ENCODE results near the gene MAMLD1. TPM values are rescaled to one million over a fixed set of nuclear protein-coding genes. Genes with fewer than 3 reads are reported as not detected.
A peak's percentile ranks its signal among the peaks of the same experiment; 100 is the strongest.

MAMLD1 gene
- total and polyA plus RNA-seq, 3 experiments from 2014 or later: 1.8 to 7.3 (median 6.2) TPM

- Histone ChIP-seq H3K27me3 (ENCODE audit: insufficient read depth, low read length, poor library complexity, severe bottlenecking) (no peaks in the 10 kb centered on the region), H3K4me3 (ENCODE audit: low read length) (no peak overlapping the region), H3K36me3 (ENCODE audit: insufficient read depth, low read length) (no peaks in the 10 kb centered on the region), H3K4me1 (ENCODE audit: insufficient read depth, low read length) (peaks cover 17% of the 10 kb centered on the region), H3K27ac (ENCODE audit: low read depth, low read length) (no peak overlapping the region), H3K9me3 (ENCODE audit: low read length) (no peaks in the 10 kb centered on the region)
- peak in 1 of 5 donors; percentile 46 for DNase-seq
- H3K36me3 Mint-ChIP-seq: no peaks in the 10 kb centered on the region
- H3K4me1 Mint-ChIP-seq: peaks cover 20 to 41% (median 33%) of the 10 kb centered on the region in 3 donors
- no peaks in the 10 kb centered on the region for H3K9me3 Mint-ChIP-seq
- ChIA-PET POLR2A (no interaction called here), CTCF (no interaction called here)
- peaks cover 0 to 2% of the 10 kb centered on the region in 2 donors for H3K27me3 Mint-ChIP-seq
- no peak overlapping the region for H3K27ac Mint-ChIP-seq
- no peak overlapping the region for H3K4me3 Mint-ChIP-seq
Observed at GRCh38 chrX:150482537-150483206, 119.6 kb downstream of the MAMLD1 start.

- Mint-ChIP-seq H3K4me1 (peaks cover 13 to 33% (median 25%) of the 10 kb centered on the region in 3 donors), H3K36me3 (no peaks in the 10 kb centered on the region), H3K27me3 (peaks cover 0 to 4% of the 10 kb centered on the region in 2 donors), H3K9me3 (no peaks in the 10 kb centered on the region), H3K4me3 (no peak overlapping the region), H3K27ac (peak overlapping the region in 1 of 8 donors; percentile 47)
- Histone ChIP-seq H3K4me1 (ENCODE audit: insufficient read depth, low read length) (peaks cover 9% of the 10 kb centered on the region), H3K9me3 (ENCODE audit: low read length) (no peaks in the 10 kb centered on the region), H3K36me3 (ENCODE audit: insufficient read depth, low read length) (no peaks in the 10 kb centered on the region), H3K4me3 (ENCODE audit: low read length) (no peak overlapping the region), H3K27ac (ENCODE audit: low read depth, low read length) (no peak overlapping the region), H3K27me3 (ENCODE audit: insufficient read depth, low read length, poor library complexity, severe bottlenecking) (no peaks in the 10 kb centered on the region)
- DNase-seq: no peak
- CTCF ChIA-PET: no interaction called here
- POLR2A ChIA-PET: no interaction called here
Observed at GRCh38 chrX:150483356-150483985, 120.4 kb downstream of the MAMLD1 start.

- Mint-ChIP-seq H3K4me3 (no peak overlapping the region), H3K27ac (no peak overlapping the region), H3K4me1 (peaks cover 0 to 13% (median 4%) of the 10 kb centered on the region in 3 donors), H3K27me3 (peaks cover 0 to 4% of the 10 kb centered on the region in 2 donors), H3K9me3 (no peaks in the 10 kb centered on the region), H3K36me3 (no peaks in the 10 kb centered on the region)
- H3K4me3 ChIP-seq (ENCODE audit: low read length): no peak overlapping the region
- DNase-seq: peak; percentile 2 to 59 (median 20)
- no peaks in the 10 kb centered on the region for H3K4me1 ChIP-seq (ENCODE audit: insufficient read depth, low read length)
- no peaks in the 10 kb centered on the region for H3K9me3 ChIP-seq (ENCODE audit: low read length)
- ChIA-PET CTCF (interaction anchor here (0.8 to 3.5 kb wide), 6 partner anchors 14 to 129 kb away, joined by 3 to 22 read pairs (median 4); partner anchors contain the start of gene MAMLD1), POLR2A (no interaction called here)
- no peak overlapping the region for H3K27ac ChIP-seq (ENCODE audit: low read depth, low read length)
- no peaks in the 10 kb centered on the region for H3K27me3 ChIP-seq (ENCODE audit: insufficient read depth, low read length, poor library complexity, severe bottlenecking)
- no peaks in the 10 kb centered on the region for H3K36me3 ChIP-seq (ENCODE audit: insufficient read depth, low read length)
Observed at GRCh38 chrX:150486011-150486410, 122.9 kb downstream of the MAMLD1 start.

- H3K27ac ChIP-seq (ENCODE audit: low read depth, low read length): no peak overlapping the region
- POLR2A ChIA-PET: no interaction called here
- no peaks in the 10 kb centered on the region for H3K27me3 ChIP-seq (ENCODE audit: insufficient read depth, low read length, poor library complexity, severe bottlenecking)
- no peaks in the 10 kb centered on the region for H3K36me3 ChIP-seq (ENCODE audit: insufficient read depth, low read length)
- no peak for DNase-seq
- peaks cover 0 to 4% of the 10 kb centered on the region in 2 donors for H3K27me3 Mint-ChIP-seq
- H3K9me3 ChIP-seq (ENCODE audit: low read length): no peaks in the 10 kb centered on the region
- H3K36me3 Mint-ChIP-seq: no peaks in the 10 kb centered on the region
- H3K4me1 Mint-ChIP-seq: peaks cover 0 to 8% (median 0%) of the 10 kb centered on the region in 3 donors
- H3K4me3 Mint-ChIP-seq: no peak overlapping the region
- no peak overlapping the region for H3K27ac Mint-ChIP-seq
- no peaks in the 10 kb centered on the region for H3K9me3 Mint-ChIP-seq
- CTCF ChIA-PET: interaction anchor here (1.6 to 3.5 kb wide), 3 partner anchors 24 to 123 kb away, joined by 3 to 22 read pairs (median 4); partner anchors contain the start of gene MAMLD1
- H3K4me1 ChIP-seq (ENCODE audit: insufficient read depth, low read length): no peaks in the 10 kb centered on the region
- no peak overlapping the region for H3K4me3 ChIP-seq (ENCODE audit: low read length)
Observed at GRCh38 chrX:150487369-150488094, 124.4 kb downstream of the MAMLD1 start.

GRCh38 chrX:150489359-150490015, 126.4 kb downstream of the MAMLD1 start:
- DNase-seq: no peak

GRCh38 chrX:150495496-150495895, 132.4 kb downstream of the MAMLD1 start:
- no peaks in the 10 kb centered on the region for H3K9me3 Mint-ChIP-seq

More at GRCh38 chrX:150489359-150490015, 126.4 kb downstream of the MAMLD1 start:
- H3K27ac Mint-ChIP-seq: no peak overlapping the region
- CTCF ChIA-PET: no interaction called here
- H3K27ac ChIP-seq (ENCODE audit: low read depth, low read length): no peak overlapping the region
- no peaks in the 10 kb centered on the region for H3K4me1 ChIP-seq (ENCODE audit: insufficient read depth, low read length)
- no peaks in the 10 kb centered on the region for H3K9me3 Mint-ChIP-seq
- no peak overlapping the region for H3K4me3 Mint-ChIP-seq
- POLR2A ChIA-PET: no interaction called here
- no peaks in the 10 kb centered on the region for H3K36me3 ChIP-seq (ENCODE audit: insufficient read depth, low read length)
- H3K36me3 Mint-ChIP-seq: no peaks in the 10 kb centered on the region
- no peak overlapping the region for H3K4me3 ChIP-seq (ENCODE audit: low read length)
- no peaks in the 10 kb centered on the region for H3K4me1 Mint-ChIP-seq
- no peaks in the 10 kb centered on the region for H3K27me3 ChIP-seq (ENCODE audit: insufficient read depth, low read length, poor library complexity, severe bottlenecking)
- H3K9me3 ChIP-seq (ENCODE audit: low read length): no peaks in the 10 kb centered on the region
- peaks cover 0 to 4% of the 10 kb centered on the region in 2 donors for H3K27me3 Mint-ChIP-seq

GRCh38 chrX:150499240-150499639, 136.1 kb downstream of the MAMLD1 start:
- Mint-ChIP-seq H3K36me3 (no peaks in the 10 kb centered on the region), H3K27me3 (peaks cover 0 to 5% of the 10 kb centered on the region in 2 donors), H3K4me3 (no peak overlapping the region), H3K9me3 (no peaks in the 10 kb centered on the region), H3K4me1 (no peaks in the 10 kb centered on the region), H3K27ac (no peak overlapping the region)
- ChIA-PET POLR2A (no interaction called here), CTCF (no interaction called here)
- no peak for DNase-seq
- H3K27me3 ChIP-seq (ENCODE audit: insufficient read depth, low read length, poor library complexity, severe bottlenecking): no peaks in the 10 kb centered on the region
- no peaks in the 10 kb centered on the region for H3K36me3 ChIP-seq (ENCODE audit: insufficient read depth, low read length)
- no peak overlapping the region for H3K27ac ChIP-seq (ENCODE audit: low read depth, low read length)
- H3K9me3 ChIP-seq (ENCODE audit: low read length): no peaks in the 10 kb centered on the region
- H3K4me1 ChIP-seq (ENCODE audit: insufficient read depth, low read length): no peaks in the 10 kb centered on the region
- H3K4me3 ChIP-seq (ENCODE audit: low read length): no peak overlapping the region

More at GRCh38 chrX:150495496-150495895, 132.4 kb downstream of the MAMLD1 start:
- ChIA-PET POLR2A (no interaction called here), CTCF (no interaction called here)
- Histone ChIP-seq H3K36me3 (ENCODE audit: insufficient read depth, low read length) (no peaks in the 10 kb centered on the region), H3K27me3 (ENCODE audit: insufficient read depth, low read length, poor library complexity, severe bottlenecking) (no peaks in the 10 kb centered on the region), H3K4me1 (ENCODE audit: insufficient read depth, low read length) (no peaks in the 10 kb centered on the region), H3K9me3 (ENCODE audit: low read length) (no peaks in the 10 kb centered on the region), H3K4me3 (ENCODE audit: low read length) (no peak overlapping the region), H3K27ac (ENCODE audit: low read depth, low read length) (no peak overlapping the region)
- H3K27ac Mint-ChIP-seq: no peak overlapping the region
- H3K4me1 Mint-ChIP-seq: no peaks in the 10 kb centered on the region
- H3K4me3 Mint-ChIP-seq: no peak overlapping the region
- H3K27me3 Mint-ChIP-seq: no peaks in the 10 kb centered on the region
- no peaks in the 10 kb centered on the region for H3K36me3 Mint-ChIP-seq
- DNase-seq: no peak
